Body of pancreas (tissue), 4 donors: Measurements from ENCODE around the gene EVL.

Experiments
- POLR2A ChIP-seq, 3 donors: fragments of 450-650 bp; IDR thresholded peaks; one replicate each; pipeline ENCODE4 v1.6.1; 2016; ENCODE audit warnings: antibody characterized with exemption in 3 of 3, mild to moderate bottlenecking in 2 of 3
- TF ChIP-seq, protein P1 (sequence below), 7 experiments: fragments of 450-650 bp in 4 of 7; fragments of 200-600 bp in 3 of 7; sonication (generic) in 3 of 7; IDR thresholded peaks; one replicate each; pipeline ENCODE4 v1.5.1; 2016 to 2019; ENCODE audit warnings: antibody characterized with exemption in 7 of 7

- TF ChIP-seq, protein P1, sequence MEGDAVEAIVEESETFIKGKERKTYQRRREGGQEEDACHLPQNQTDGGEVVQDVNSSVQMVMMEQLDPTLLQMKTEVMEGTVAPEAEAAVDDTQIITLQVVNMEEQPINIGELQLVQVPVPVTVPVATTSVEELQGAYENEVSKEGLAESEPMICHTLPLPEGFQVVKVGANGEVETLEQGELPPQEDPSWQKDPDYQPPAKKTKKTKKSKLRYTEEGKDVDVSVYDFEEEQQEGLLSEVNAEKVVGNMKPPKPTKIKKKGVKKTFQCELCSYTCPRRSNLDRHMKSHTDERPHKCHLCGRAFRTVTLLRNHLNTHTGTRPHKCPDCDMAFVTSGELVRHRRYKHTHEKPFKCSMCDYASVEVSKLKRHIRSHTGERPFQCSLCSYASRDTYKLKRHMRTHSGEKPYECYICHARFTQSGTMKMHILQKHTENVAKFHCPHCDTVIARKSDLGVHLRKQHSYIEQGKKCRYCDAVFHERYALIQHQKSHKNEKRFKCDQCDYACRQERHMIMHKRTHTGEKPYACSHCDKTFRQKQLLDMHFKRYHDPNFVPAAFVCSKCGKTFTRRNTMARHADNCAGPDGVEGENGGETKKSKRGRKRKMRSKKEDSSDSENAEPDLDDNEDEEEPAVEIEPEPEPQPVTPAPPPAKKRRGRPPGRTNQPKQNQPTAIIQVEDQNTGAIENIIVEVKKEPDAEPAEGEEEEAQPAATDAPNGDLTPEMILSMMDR (IDR thresholded peaks at IDR 0.05): no peak
- no peak for TF ChIP-seq POLR2A (IDR thresholded peaks at IDR 0.05)
Observed at GRCh38 chr14:100103250-100104005, 38.2 kb downstream of the EVL start.
